Mesenchymal stem cell (in vitro differentiated cells and primary cell): ENCODE data around the gene PLSCR5.

Source experiments
- DNase-seq: peaks from one replicate; pipeline ENCODE4 v3.0.0-alpha.2; 2013
- H2AFZ ChIP-seq: one replicate; pipeline ENCODE4 v1.6.1; 2013; ENCODE audit warnings: low read depth, mild to moderate bottlenecking, control low read depth, inconsistent platforms, low read length, moderate library complexity
- H2AK5ac ChIP-seq: 2 replicates; pipeline ENCODE4 v1.6.1; 2013; ENCODE audit warnings: low read length, moderate library complexity, mild to moderate bottlenecking, inconsistent platforms; ENCODE audit not compliant: severe bottlenecking
- H2BK120ac ChIP-seq: one replicate; pipeline ENCODE4 v1.6.1; 2013; ENCODE audit warnings: low read depth, mild to moderate bottlenecking, inconsistent platforms, low read length, moderate library complexity
- H2BK12ac ChIP-seq, 2 experiments: one replicate each; pipeline ENCODE4 v1.6.1; 2013; ENCODE audit warnings: inconsistent platforms in 2 of 2, low read length in 2 of 2, mild to moderate bottlenecking in 2 of 2, moderate library complexity in 2 of 2, control low read depth in 1 of 2
- H2BK15ac ChIP-seq: one replicate; pipeline ENCODE4 v1.6.1; 2013; ENCODE audit warnings: mild to moderate bottlenecking, low read depth, inconsistent platforms; ENCODE audit not compliant: poor library complexity, severe bottlenecking
- H2BK5ac ChIP-seq: 2 replicates; pipeline ENCODE4 v1.6.1; 2013; ENCODE audit warnings: low read depth, mild to moderate bottlenecking, low read length, control low read depth, inconsistent platforms; ENCODE audit not compliant: poor library complexity, severe bottlenecking
- H3K14ac ChIP-seq, 2 experiments: one replicate each; pipeline ENCODE4 v1.6.1; 2013; ENCODE audit warnings: inconsistent platforms in 2 of 2, low read length in 2 of 2, control low read depth in 1 of 2, mild to moderate bottlenecking in 1 of 2, moderate library complexity in 1 of 2
- H3K18ac ChIP-seq, 2 experiments: one replicate each; pipeline ENCODE4 v1.6.1; 2013; ENCODE audit warnings: inconsistent platforms in 2 of 2, low read length in 2 of 2, control low read depth in 1 of 2, low read depth in 1 of 2, mild to moderate bottlenecking in 1 of 2
- H3K23ac ChIP-seq, 2 experiments: one replicate each; pipeline ENCODE4 v1.6.1; 2013; ENCODE audit warnings: inconsistent platforms in 2 of 2, low read length in 2 of 2, mild to moderate bottlenecking in 2 of 2, moderate library complexity in 2 of 2, control low read depth in 1 of 2
- H3K27ac ChIP-seq: 2 replicates; pipeline ENCODE4 v1.5.1; 2013; ENCODE audit warnings: mild to moderate bottlenecking, moderate library complexity, low read length, control low read depth, inconsistent platforms; ENCODE audit not compliant: poor library complexity, severe bottlenecking
- H3K27me3 ChIP-seq, 2 experiments: 2 replicates each; pipeline versions ENCODE4 v1.6.1 to v1.7.0; 2013; ENCODE audit warnings: low read length in 2 of 2, mild to moderate bottlenecking in 2 of 2, moderate library complexity in 2 of 2, control low read depth in 1 of 2, inconsistent platforms in 1 of 2; ENCODE audit not compliant: control insufficient read depth in 1 of 2, insufficient read depth in 1 of 2
- H3K36me3 ChIP-seq, 2 experiments: 2 replicates each; pipeline versions ENCODE4 v1.6.1 to v1.7.0; 2013; ENCODE audit warnings: low read length in 2 of 2, control low read depth in 1 of 2, inconsistent platforms in 1 of 2, low read depth in 1 of 2, mild to moderate bottlenecking in 1 of 2; ENCODE audit not compliant: insufficient read depth in 2 of 2, control insufficient read depth in 1 of 2
- H3K4ac ChIP-seq, 2 experiments: one replicate each; pipeline ENCODE4 v1.6.1; 2013; ENCODE audit warnings: inconsistent platforms in 2 of 2, low read length in 2 of 2, mild to moderate bottlenecking in 2 of 2, moderate library complexity in 2 of 2, control low read depth in 1 of 2, low read depth in 1 of 2
- H3K4me1 ChIP-seq: 2 replicates; pipeline ENCODE4 v1.6.1; 2013; ENCODE audit warnings: low read depth, low read length, control low read depth; ENCODE audit not compliant: control insufficient read depth, insufficient read depth
- H3K4me2 ChIP-seq: 2 replicates; pipeline ENCODE4 v1.6.1; 2013; ENCODE audit warnings: low read length, mild to moderate bottlenecking, inconsistent platforms; ENCODE audit not compliant: poor library complexity, severe bottlenecking
- H3K4me3 ChIP-seq, 2 experiments: 2 replicates each; pipeline versions ENCODE4 v1.5.1 to v1.7.0; 2013; ENCODE audit warnings: low read length in 2 of 2, mild to moderate bottlenecking in 2 of 2, control low read depth in 1 of 2, low read depth in 1 of 2; ENCODE audit not compliant: insufficient read depth in 1 of 2
- H3K79me1 ChIP-seq: replicated peaks from 2 replicates; pipeline ENCODE4 v1.6.1; 2013; ENCODE audit warnings: mild to moderate bottlenecking, control low read depth, low read length, inconsistent platforms; ENCODE audit not compliant: poor library complexity, severe bottlenecking
- H3K9ac ChIP-seq: 2 replicates; pipeline ENCODE4 v1.7.0; 2013; ENCODE audit warnings: mild to moderate bottlenecking, low read length, moderate library complexity
- H3K9me3 ChIP-seq: 2 replicates; pipeline ENCODE4 v1.7.0; 2013; ENCODE audit warnings: mild to moderate bottlenecking, low read length; ENCODE audit not compliant: control insufficient read depth
- H4K8ac ChIP-seq: one replicate; pipeline ENCODE4 v1.6.1; 2013; ENCODE audit warnings: inconsistent platforms, mild to moderate bottlenecking, low read length, moderate library complexity
- H4K91ac ChIP-seq: one replicate; pipeline ENCODE4 v1.6.1; 2013; ENCODE audit warnings: mild to moderate bottlenecking, low read length, inconsistent platforms
- WGBS: methylation state at CpG from one replicate; pipeline ENCODE4 v1.1.7; 2013; ENCODE audit warnings: mixed read lengths; 5-methylcytosine and 5-hydroxymethylcytosine counted together

Gene PLSCR5

GRCh38 chr3:146640955-146641867, 36.1 kb upstream of the PLSCR5 start:
- no peak overlapping the region for H3K4me3 ChIP-seq
- H3K79me1 ChIP-seq: no peaks in the 10 kb centered on the region
- peak; percentile 65 for DNase-seq
- no peak overlapping the region for H4K8ac ChIP-seq
- H2AFZ ChIP-seq: no peak overlapping the region
- H3K4ac ChIP-seq: no peak overlapping the region
- H3K36me3 ChIP-seq: no peaks in the 10 kb centered on the region
- H2AK5ac ChIP-seq: no peak overlapping the region
- H4K91ac ChIP-seq: no peak overlapping the region
- H3K9me3 ChIP-seq: no peaks in the 10 kb centered on the region
- no peaks in the 10 kb centered on the region for H3K4me1 ChIP-seq
- no peak overlapping the region for H3K4me2 ChIP-seq
- H2BK5ac ChIP-seq: no peak overlapping the region
- no peak overlapping the region for H2BK120ac ChIP-seq
- no peak overlapping the region for H3K27ac ChIP-seq
- WGBS: 0% methylated on average over 1 of the region's 3 CpGs
- H3K27me3 ChIP-seq: no peaks in the 10 kb centered on the region
- no peak overlapping the region for H3K18ac ChIP-seq
- H3K9ac ChIP-seq: peak overlapping the region; percentile 31
- no peak overlapping the region for H2BK12ac ChIP-seq
- H3K14ac ChIP-seq: no peak overlapping the region
- H2BK15ac ChIP-seq: no peak overlapping the region
- no peak overlapping the region for H3K23ac ChIP-seq

GRCh38 chr3:146640361-146640760, 35.2 kb upstream of the PLSCR5 start:
- 100% methylated on average over 1 of the region's 1 CpG for WGBS
- Histone ChIP-seq H3K9me3 (no peaks in the 10 kb centered on the region), H2AK5ac (no peak overlapping the region), H3K4ac (no peak overlapping the region), H3K4me2 (no peak overlapping the region), H3K79me1 (no peaks in the 10 kb centered on the region), H3K27me3 (no peaks in the 10 kb centered on the region), H3K9ac (no peak overlapping the region), H2BK120ac (no peak overlapping the region), H2BK12ac (no peak overlapping the region), H3K4me3 (no peak overlapping the region), H3K27ac (no peak overlapping the region), H3K14ac (no peak overlapping the region), H2BK15ac (no peak overlapping the region), H3K4me1 (no peaks in the 10 kb centered on the region), H4K91ac (no peak overlapping the region), H2BK5ac (no peak overlapping the region), H3K18ac (no peak overlapping the region), H3K23ac (no peak overlapping the region), H3K36me3 (no peaks in the 10 kb centered on the region), H4K8ac (no peak overlapping the region), H2AFZ (no peak overlapping the region)
- DNase-seq: no peak

DNA sequence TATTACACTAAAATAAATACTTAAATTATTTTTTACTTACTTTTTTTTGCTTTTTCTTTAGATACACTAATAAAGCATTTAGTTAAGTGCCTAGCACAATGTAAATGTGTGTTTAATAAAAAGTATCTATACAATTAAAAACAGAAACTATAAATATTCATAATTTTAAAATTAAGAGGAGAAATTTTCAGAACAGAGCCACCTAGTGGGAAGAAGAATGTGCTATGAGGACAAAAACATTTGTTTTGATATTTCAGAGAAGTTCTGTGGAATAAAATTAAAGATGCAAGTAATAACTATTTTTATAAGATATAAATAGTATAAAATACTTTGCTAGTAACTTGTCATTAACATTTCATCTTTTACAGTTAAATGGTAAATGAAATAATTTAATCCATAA, 33.6 kb upstream of the PLSCR5 start:
- Histone ChIP-seq H3K14ac (no peak overlapping the region), H3K27me3 (no peaks in the 10 kb centered on the region), H3K4me1 (no peaks in the 10 kb centered on the region), H4K91ac (no peak overlapping the region), H3K79me1 (no peaks in the 10 kb centered on the region), H2BK120ac (no peak overlapping the region), H3K4me3 (no peak overlapping the region), H3K4me2 (no peak overlapping the region), H3K4ac (no peak overlapping the region), H2BK15ac (no peak overlapping the region), H3K23ac (no peak overlapping the region), H3K36me3 (no peaks in the 10 kb centered on the region), H2BK12ac (no peak overlapping the region), H3K27ac (no peak overlapping the region), H2BK5ac (no peak overlapping the region), H2AFZ (no peak overlapping the region), H3K9me3 (no peaks in the 10 kb centered on the region), H2AK5ac (no peak overlapping the region), H4K8ac (no peak overlapping the region), H3K18ac (no peak overlapping the region), H3K9ac (no peak overlapping the region)
- no peak for DNase-seq

DNA sequence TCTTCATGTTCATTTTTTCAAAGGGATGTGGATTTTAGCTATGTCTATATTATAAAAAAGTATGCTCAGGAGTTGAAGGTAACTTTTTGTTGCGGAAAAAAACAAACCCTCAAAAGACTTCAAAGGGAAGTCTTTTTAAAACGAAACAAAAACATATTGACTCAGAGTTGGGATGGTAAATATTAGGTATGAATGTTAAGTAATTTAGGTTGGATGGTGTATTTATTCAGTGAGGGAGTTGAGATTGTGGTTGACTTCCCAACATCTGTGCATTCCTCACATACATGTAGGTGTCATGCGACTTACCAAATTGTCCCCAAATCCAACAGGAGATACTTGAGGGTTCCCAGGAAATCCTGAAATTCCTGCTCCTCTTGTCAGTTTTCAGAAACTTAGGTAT, 32.7 kb upstream of the PLSCR5 start:
- Histone ChIP-seq H2BK12ac (no peak overlapping the region), H3K4ac (no peak overlapping the region), H3K27ac (no peak overlapping the region), H3K9me3 (no peaks in the 10 kb centered on the region), H3K4me3 (no peak overlapping the region), H3K4me1 (no peaks in the 10 kb centered on the region), H4K8ac (no peak overlapping the region), H3K27me3 (no peaks in the 10 kb centered on the region), H2BK15ac (no peak overlapping the region), H2AK5ac (no peak overlapping the region), H3K9ac (no peak overlapping the region), H3K36me3 (no peaks in the 10 kb centered on the region), H3K14ac (no peak overlapping the region), H2BK5ac (no peak overlapping the region), H3K79me1 (no peaks in the 10 kb centered on the region), H3K23ac (no peak overlapping the region), H2BK120ac (no peak overlapping the region), H4K91ac (no peak overlapping the region), H3K4me2 (no peak overlapping the region), H3K18ac (no peak overlapping the region), H2AFZ (no peak overlapping the region)
- WGBS: 97% methylated on average over 3 of the region's 3 CpGs
- no peak for DNase-seq
